ENCODE data around the gene PEX5.

The PEX5 gene

DNA sequence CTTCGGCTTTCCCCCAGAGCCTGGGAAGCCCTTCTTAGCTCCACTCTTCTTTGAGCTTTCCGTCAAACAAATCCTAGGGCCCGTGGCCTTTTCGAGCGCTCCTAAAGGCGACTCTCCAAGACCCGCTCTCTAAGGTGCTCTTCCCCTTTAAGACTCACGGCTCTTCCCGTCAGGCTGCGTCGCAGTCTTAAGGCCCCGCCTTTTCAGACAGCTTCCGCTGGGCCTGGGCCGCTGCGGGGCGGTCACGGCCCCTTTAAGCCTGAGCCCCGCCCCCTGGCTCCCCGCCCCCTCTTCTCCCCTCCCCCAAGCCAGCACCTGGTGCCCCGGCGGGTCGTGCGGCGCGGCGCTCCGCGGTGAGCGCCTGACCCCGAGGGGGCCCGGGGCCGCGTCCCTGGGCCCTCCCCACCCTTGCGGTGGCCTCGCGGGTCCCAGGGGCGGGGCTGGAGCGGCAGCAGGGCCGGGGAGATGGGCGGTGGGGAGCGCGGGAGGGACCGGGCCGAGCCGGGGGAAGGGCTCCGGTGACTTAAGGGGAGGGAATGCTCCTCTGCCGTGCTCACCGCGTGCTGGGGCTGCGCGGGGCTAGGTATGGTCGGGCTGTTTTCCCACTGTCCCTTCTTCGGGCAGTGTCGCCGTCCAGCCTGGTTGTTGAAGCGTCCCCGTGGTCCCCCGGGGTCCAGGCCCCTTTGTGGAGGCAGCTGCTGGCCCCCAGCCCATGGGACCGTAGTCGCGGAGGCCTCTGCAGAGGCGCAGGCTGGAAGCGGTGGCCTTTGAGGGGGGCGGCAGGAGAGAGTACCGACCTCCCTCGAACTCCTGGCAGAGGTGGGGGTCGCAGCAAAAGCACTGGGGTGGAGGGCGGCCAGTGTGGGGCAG, at the start of gene PEX5:
PEX5 (plus strand) TSS at position 289 of the 870 bp plus-strand sequence. CDS start 692 bp downstream, outside the sequence.
- DNase-seq: peak; percentile 86

DNA sequence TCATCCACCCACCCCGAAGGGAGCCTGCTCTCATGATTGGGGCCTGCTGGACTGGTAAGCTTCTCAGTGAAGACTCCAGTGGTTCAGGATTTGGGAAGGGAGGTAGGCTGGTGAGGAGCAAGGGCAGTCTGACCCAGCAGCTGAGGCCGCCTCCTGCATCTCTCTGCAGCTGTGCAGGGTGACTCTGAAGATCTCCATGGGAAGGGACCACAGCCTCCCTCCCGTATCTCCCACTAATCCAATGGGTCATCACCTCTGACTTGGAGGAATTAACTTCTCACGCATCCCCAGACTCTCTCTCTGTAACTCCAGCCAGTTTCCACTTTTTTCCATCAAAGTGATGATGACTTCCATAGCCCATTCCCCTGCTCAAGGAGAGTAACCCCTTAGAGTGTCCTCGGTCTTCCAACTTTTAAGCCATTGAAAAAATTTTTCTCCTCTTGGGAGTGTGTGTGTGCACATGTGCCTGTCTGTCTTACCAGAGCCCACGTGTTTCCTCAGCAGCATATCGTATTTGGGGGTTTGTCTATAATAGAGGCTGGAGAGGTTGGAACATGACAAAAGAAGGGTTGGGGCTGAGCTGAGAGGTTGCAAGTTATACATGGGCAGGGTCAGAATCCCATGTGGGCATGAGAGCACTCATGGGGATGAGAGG, 48.0 kb upstream of the PEX5 start:
- no peak for DNase-seq

DNA sequence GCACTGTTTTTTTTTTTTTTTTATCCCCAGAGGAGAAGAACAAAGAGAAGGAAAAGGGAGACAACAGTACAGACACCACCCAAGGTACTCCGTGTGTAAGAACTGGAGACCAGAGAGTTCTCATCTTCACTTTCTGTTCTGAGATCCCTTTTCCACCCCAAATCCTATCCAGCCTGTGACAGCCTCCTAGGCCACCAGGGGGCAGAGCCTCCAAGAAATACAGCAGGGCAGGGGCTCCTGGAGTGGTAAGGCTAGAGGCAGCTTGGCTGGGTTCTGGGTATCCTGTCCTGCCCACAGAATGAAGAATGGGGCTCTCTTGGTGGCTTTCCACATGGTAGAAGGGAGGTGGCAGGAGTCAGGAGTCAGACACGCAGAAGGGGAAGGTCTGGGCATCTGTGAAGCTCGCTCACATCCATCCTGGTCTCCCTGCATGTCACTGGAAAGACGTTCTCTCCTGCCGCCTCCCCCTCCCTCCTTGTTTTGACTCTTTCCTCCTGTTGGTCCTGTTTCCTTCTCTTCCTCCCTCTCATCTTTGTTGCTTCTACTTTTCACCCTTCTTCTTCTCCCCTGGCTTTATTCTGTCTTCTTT, 47.3 kb upstream of the PEX5 start:
- peak; percentile 5 for DNase-seq

DNA sequence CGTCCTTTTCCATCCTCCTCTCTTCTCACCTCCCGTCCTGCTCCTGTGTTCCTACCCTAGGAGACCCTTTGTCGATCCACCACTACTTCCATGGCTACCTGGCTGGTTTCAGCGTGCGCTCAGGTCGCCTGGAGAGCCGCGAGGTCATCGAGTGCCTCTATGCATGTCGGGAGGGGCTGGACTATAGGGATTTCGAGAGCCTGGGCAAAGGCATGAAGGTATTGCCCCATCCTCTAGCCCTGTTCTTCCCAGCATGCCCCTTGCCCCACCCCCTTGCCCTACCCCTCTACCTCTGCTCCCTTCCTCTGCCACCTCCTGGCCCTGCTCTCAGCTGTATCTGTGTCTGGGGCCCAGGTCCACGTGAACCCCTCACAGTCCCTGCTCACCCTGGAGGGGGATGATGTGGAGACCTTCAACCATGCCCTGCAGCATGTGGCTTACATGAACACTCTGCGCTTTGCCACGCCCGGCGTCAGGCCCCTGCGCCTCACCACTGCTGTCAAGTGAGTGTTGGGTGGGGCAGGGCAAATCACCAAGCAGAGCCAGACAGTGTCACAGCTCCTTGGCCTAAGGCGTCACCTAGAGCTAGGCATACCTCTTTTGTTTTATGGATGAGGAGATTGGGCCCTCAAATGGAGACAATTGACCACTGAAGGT, 46.5 kb upstream of the PEX5 start:
- DNase-seq: no peak

GRCh38 chr12:7143564-7143963, 45.9 kb upstream of the PEX5 start:
- no peak for DNase-seq

DNA sequence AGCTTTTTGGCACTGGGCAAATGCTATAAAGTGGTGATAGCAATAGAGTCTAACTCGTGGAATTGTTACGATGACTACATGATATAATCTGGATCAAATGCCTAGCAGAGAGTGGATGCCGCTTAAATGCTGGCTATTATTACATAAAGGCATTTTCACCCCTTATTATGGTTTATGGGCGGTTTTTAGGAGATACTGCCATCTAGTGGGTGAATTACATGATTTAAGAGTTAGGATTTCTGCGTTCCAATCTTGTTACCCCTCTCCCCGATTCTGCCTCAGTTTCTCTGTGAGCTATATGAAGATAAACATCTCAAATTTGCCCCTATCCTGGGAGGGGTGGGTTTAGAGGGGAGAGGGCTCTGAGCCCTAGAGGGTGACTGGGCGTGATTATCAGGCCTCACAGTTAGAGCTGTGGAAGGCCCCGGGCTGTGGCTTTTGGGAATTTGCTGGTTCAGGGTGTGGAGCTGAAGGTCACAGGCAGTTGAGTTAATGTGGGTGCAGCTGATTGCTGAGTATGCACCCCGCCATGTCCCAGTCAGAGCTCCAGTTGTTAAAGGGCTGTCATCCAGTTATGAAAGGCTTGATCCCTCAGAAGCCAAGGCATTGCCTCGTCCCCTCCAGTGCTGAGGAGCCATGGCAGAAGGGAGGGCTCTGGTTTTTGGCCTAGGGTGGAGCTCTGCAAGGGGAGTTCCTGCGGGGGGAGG, 44.9 kb upstream of the PEX5 start:
- peak; percentile 32 for DNase-seq

GRCh38 chr12:7145671-7146070, 43.8 kb upstream of the PEX5 start:
- DNase-seq: no peak

DNA sequence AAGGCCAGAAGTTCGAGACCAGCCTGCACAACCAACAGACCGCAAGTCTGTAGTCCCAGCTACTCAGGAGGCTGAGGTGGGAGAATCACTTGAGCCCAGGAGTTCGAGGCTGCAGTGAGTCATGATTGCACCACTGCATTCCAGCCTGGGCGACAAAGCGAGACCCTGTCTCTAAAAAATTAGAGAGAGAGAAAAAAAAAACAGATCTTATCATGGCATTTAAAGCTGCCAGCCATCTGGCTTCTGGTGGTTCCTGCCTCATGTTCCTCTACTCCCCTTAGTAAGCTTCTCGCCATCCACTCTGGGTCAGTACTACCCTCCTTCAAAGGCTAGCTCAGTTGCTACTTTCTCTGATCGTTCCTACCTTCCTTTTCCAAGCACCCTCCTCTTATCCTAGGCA, 43.3 kb upstream of the PEX5 start:
- DNase-seq: no peak

- no peak for DNase-seq
Measured at GRCh38 chr12:7146906-7147305, 42.6 kb upstream of the PEX5 start.

GRCh38 chr12:7150356-7150755, 39.1 kb upstream of the PEX5 start:
- DNase-seq: no peak

GRCh38 chr12:7150841-7151240, 38.6 kb upstream of the PEX5 start:
- DNase-seq: no peak

DNA sequence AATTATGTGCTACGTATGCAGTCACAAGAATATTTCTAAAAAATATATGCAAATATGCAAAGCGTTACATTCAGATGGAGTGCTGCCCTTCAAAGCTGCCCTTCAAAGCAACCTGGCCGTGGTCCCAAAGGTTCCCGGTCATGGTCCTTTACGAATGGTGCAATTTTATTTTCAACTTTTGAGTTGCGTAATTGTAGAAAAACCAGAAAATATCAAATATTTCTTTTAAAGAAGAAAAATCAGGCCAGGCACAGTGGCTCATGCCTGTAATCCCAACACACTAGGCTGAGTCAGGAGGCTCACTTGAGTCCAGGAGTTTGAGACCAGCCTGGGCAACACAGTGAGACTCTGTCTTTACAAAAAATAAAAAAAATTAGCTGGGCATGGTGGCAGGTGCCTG, 38.0 kb upstream of the PEX5 start:
- no peak for DNase-seq

- no peak for DNase-seq
Measured at GRCh38 chr12:7152818-7153217, 36.7 kb upstream of the PEX5 start.

GRCh38 chr12:7154042-7154441, 35.4 kb upstream of the PEX5 start:
- no peak for DNase-seq

DNA sequence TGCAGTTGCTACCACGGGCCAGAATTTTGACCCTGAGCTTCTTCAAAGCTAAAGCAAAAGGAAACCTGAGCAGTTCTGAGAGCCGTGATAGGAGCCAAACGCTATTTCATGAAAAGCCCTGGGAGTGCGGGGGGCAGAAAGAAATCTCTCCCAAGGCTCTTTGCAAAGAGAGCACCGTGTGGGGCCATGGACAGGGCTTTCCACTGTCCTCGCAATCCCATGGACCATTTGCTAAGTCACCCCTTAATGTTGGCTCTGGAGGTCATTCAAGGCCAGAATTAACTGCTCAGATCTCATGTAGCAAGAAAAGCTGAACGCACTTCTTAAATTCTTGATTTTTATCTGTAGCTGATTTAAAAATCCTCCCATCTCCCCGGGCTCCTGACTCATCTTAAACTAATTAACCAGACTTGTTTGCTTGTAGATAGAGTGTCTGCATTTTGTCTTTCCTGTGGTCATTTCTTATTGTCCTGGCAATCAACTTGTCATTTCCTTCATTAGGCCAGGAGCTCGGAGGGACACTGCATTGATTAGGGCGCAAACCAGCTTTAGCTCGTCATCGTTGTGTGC, 34.5 kb upstream of the PEX5 start:
- no peak for DNase-seq

GRCh38 chr12:7155471-7156034, 33.9 kb upstream of the PEX5 start:
- DNase-seq: no peak

- DNase-seq: no peak
Measured at GRCh38 chr12:7156259-7157197, 33.0 kb upstream of the PEX5 start.

GRCh38 chr12:7157391-7157790, 32.1 kb upstream of the PEX5 start:
- DNase-seq: no peak

DNA sequence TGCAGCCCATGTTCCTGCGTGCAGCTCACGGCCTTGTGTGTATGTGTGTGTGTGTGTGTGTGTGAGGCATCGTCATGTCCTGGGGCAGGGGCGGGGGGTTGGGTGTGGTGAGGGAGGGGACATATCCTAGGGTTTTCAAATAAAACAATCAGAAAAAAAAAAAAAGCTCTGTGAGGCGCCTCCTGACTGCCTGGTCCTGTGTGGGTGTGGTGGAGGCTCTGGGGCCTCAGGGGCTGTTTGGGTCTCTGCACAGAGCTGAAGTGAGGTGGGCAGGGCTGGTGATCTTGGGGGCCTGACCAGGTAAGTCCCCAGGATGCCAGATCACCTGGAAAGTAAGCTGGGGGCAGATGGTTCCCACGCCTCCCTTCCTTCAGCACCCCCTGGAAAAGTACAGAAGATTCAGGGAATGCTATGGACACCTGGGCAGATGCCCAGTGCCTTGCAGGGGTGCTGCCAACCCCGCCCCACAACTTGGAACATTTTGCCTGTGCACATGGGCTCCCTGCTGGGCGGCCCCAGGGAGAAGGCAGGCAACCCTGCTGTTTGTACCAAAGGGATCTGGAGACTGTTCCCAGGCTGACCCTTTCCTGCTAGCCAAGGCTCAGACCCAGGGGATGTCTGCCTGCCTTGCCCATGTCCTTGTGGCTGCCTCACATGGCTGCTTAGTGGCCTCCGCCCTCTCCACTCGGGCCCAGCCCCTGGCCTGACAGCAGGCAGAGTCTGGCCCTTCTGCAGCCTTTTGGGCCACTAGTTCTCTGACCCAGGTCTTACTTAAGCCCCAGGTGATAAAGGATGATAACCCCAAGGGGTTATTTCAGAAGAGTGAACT, 30.5 kb upstream of the PEX5 start:
- DNase-seq: no peak

- DNase-seq: no peak
Measured at GRCh38 chr12:7160183-7160582, 29.3 kb upstream of the PEX5 start.
